Neural progenitor cell (in vitro differentiated cells): ENCODE measurements around the gene S1PR5.

Experiments
- EZH2 ChIP-seq: fragments of 200-600 bp; sonication (generic); IDR thresholded peaks from 2 replicates; pipeline ENCODE4 v1.6.1; 2017; ENCODE audit warnings: antibody characterized with exemption, mild to moderate bottlenecking, moderate library complexity
- EZH2phosphoT487 ChIP-seq: fragments of 200-600 bp; sonication (generic); IDR thresholded peaks from 2 replicates; pipeline ENCODE4 v1.6.1; 2017; ENCODE audit warnings: antibody characterized with exemption
- TF ChIP-seq, protein P1 (sequence below): fragments of 200-600 bp; sonication (generic); IDR thresholded peaks from 2 replicates; pipeline ENCODE4 v1.5.1; 2017; ENCODE audit warnings: antibody characterized with exemption, mild to moderate bottlenecking

DNA sequence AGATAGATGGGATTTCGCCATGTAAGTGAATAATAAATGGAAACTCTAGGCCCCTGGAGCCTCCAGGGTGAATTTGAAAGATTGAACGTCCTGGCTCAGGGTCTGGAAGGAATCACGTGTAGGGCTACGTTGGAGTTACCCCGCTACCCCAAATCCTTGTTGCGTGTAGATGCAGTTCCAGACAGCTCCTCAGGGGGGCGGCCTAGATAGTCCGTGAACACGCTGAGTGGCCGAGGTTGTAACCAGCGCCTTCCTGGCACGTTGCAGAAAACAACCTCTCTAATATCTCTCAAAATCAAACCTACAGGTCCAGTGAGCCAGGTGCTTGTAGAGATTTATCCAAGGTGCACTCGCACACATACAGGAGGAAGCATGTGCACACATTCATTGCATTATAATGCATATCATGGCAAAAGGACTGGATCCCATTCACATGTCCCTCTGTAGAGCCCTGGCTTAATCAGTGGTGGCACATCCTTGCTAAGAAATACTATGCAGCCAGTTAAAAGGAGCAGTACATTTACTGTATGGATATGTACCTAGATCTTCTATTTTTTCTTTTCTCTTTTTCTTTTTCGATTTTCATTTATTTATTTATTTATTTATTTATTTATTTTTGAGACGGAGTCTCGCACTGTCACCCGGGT lies 11.5 kb downstream of the S1PR5 start:
- TF ChIP-seq, protein P1, sequence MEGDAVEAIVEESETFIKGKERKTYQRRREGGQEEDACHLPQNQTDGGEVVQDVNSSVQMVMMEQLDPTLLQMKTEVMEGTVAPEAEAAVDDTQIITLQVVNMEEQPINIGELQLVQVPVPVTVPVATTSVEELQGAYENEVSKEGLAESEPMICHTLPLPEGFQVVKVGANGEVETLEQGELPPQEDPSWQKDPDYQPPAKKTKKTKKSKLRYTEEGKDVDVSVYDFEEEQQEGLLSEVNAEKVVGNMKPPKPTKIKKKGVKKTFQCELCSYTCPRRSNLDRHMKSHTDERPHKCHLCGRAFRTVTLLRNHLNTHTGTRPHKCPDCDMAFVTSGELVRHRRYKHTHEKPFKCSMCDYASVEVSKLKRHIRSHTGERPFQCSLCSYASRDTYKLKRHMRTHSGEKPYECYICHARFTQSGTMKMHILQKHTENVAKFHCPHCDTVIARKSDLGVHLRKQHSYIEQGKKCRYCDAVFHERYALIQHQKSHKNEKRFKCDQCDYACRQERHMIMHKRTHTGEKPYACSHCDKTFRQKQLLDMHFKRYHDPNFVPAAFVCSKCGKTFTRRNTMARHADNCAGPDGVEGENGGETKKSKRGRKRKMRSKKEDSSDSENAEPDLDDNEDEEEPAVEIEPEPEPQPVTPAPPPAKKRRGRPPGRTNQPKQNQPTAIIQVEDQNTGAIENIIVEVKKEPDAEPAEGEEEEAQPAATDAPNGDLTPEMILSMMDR = peak; percentile 73
- TF ChIP-seq EZH2 (no peak), EZH2phosphoT487 (no peak)
